Adrenal gland (tissue), 5 donors: ENCODE results near the gene EQTN.
A peak's percentile ranks its signal among the peaks of the same experiment; 100 is the strongest.

Source experiments
- POLR2A ChIP-seq, 2 donors: fragments of 450-650 bp; IDR thresholded peaks; one replicate each; pipeline ENCODE4 v1.6.1; 2017; ENCODE audit warnings: antibody characterized with exemption in 2 of 2, mild to moderate bottlenecking in 2 of 2, moderate library complexity in 1 of 2
- TF ChIP-seq, protein P1 (sequence below), 6 experiments: fragments of 450-650 bp in 4 of 6; fragments of 200-600 bp in 2 of 6; sonication (generic) in 1 of 6; IDR thresholded peaks; 1 replicate in 5 of 6; 2 replicates in 1 of 6; pipeline versions ENCODE4 v1.5.1 to v1.8.0; 2016 to 2021; ENCODE audit warnings: antibody characterized with exemption in 6 of 6, mild to moderate bottlenecking in 2 of 6, moderate library complexity in 1 of 6
- donor health status: DM: no; HTN: no; CAD: no.

DNA sequence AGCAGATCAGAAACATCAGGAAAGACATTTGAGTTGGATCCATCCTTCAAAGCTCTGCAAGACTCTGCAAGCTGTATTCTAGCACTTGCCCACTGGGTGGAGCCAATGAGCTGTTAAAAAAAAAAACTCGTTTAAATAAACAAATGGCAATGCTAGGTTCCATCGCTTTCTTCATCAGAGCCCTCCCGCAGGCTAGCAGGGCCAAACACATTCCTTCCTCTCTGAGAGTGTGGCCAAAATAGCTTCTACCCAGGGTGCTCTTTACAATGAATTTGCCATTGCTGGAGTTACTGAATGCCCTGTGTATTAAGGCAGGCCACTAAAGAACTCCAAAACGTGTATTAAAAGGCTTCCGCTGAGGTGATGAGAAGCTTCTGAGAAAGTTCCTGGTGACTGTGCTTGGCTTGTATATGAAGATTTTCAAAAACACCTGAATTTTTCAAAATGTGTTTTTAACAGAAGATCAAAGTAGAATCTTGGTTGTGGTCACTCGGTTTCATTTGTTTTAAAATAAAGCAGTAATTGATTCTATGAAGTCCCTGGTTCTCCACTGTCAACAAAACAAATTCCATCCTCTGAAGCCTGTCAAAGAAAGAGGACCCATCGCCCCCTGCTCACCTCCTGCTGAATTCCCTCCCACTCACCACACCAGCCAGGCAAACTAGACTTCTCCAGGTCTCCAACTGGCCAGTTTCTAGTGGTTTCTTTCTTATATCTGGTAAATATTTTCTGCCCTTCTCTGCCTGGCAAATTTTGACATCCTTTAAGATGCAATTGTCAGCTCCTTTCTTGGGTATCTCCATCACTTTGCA is 36.5 kb upstream of the EQTN start:
- TF ChIP-seq, protein P1, sequence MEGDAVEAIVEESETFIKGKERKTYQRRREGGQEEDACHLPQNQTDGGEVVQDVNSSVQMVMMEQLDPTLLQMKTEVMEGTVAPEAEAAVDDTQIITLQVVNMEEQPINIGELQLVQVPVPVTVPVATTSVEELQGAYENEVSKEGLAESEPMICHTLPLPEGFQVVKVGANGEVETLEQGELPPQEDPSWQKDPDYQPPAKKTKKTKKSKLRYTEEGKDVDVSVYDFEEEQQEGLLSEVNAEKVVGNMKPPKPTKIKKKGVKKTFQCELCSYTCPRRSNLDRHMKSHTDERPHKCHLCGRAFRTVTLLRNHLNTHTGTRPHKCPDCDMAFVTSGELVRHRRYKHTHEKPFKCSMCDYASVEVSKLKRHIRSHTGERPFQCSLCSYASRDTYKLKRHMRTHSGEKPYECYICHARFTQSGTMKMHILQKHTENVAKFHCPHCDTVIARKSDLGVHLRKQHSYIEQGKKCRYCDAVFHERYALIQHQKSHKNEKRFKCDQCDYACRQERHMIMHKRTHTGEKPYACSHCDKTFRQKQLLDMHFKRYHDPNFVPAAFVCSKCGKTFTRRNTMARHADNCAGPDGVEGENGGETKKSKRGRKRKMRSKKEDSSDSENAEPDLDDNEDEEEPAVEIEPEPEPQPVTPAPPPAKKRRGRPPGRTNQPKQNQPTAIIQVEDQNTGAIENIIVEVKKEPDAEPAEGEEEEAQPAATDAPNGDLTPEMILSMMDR (IDR thresholded peaks at IDR 0.05): peak; percentile 69 to 92 (median 88)
- TF ChIP-seq POLR2A (IDR thresholded peaks at IDR 0.05): no peak
